NOMO-1 (cell line): ENCODE data around the gene C19orf44.

Experiments used
- DNase-seq, 2 experiments: peaks; one replicate each; lab custom pipeline; 2025; ENCODE audit not compliant: unreplicated experiment in 2 of 2; lab: John Stamatoyannopoulos, UW

The C19orf44 gene

DNA sequence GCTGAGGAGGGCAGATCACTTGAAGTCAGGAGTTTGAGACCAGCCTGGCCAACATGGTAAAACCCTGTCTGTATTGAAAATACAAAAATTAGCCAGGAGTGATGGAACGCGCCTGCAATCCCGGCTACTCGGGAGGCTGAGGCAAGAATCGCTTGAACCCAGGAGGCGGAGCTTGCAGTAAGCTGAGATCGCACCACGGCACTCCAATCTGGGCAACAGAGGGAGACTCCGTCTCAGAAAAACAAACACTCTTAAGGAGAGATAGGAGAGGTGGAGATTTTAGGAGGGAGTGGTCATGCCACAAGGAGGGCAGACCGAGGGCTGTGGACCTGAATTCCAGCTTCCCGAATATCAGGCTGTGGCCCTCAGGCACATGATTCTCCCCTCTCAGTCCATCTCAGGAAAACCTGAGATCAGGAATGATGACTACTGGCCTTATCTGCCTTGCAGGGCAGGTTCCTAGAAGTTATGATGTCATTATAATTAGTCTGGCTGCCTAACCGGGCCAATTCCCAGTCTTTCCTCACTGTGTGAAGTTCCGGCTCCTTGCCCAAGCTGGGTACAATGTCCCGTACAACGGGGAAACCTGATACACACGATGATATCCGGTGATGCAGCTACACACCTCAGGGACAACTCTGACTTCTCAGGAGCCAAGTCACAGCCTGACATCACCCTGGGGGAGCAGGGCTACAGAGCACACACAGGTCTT lies 73.6 kb downstream of the C19orf44 start:
- no peak for DNase-seq
